ENCODE data around the gene MAP3K21.

DNA sequence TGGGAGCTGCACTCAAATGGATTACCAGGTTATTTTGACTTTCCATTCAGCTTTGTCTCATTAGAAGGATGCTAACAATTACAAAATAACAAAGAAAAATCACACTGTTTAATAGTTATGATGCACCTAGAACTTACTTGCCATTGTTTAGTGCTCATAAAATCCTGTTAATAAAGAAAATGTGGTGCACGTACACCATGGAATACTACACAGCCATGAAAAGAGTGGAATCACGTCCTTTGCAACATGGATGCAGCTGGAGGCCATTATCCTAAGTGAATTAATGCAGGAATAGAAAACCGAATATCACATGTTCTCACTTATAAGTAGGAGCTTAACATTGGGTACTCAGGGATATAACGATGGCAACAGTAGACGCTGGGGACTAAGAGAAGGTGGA, 19.8 kb downstream of the MAP3K21 start:
- TF ChIP-seq, protein P1, sequence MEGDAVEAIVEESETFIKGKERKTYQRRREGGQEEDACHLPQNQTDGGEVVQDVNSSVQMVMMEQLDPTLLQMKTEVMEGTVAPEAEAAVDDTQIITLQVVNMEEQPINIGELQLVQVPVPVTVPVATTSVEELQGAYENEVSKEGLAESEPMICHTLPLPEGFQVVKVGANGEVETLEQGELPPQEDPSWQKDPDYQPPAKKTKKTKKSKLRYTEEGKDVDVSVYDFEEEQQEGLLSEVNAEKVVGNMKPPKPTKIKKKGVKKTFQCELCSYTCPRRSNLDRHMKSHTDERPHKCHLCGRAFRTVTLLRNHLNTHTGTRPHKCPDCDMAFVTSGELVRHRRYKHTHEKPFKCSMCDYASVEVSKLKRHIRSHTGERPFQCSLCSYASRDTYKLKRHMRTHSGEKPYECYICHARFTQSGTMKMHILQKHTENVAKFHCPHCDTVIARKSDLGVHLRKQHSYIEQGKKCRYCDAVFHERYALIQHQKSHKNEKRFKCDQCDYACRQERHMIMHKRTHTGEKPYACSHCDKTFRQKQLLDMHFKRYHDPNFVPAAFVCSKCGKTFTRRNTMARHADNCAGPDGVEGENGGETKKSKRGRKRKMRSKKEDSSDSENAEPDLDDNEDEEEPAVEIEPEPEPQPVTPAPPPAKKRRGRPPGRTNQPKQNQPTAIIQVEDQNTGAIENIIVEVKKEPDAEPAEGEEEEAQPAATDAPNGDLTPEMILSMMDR (IDR thresholded peaks at IDR 0.05): no peak
- TF ChIP-seq POLR2A (IDR thresholded peaks at IDR 0.05): no peak

All from suprapubic skin (tissue), 3 donors.